HUDEP-2 (cell line): Measurements from ENCODE around the gene ZDHHC3.
A peak's percentile ranks its signal among the peaks of the same experiment; 100 is the strongest.
"Not testable (repeated sequence)": the region's sequence is repeated elsewhere in the genome, so short reads cannot be mapped to it uniquely, and the experiment has no call there.

Source experiments
- DNase-seq, 76 experiments: peaks; one replicate each; lab custom pipeline; 2025; ENCODE audit not compliant: unreplicated experiment in 76 of 76; lab: John Stamatoyannopoulos, UW

Gene ZDHHC3

GRCh38 chr3:44966795-44967278 is 9.1 kb downstream of the ZDHHC3 start:
- peak in 19 of 76 experiments; percentile 6 to 44 (median 27) for DNase-seq

DNA sequence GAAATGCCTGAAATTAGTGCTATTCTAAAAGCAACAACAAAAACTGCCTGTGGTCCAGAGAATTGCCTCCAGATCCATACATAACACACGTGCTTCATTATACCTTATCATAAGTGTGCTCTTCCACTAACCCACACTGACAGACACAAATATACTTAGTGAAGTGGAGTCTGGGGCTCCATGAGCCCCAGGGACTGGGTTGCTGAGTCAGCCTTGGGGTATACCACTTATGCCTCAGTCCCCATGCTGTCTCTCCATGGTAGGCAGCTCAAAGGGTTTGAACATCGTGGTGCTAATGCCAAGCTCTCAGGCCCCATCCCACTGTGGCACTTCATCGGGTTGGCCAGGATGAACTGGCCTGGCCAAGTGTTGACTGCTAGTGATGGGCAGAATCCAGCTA is 10.8 kb downstream of the ZDHHC3 start:
- DNase-seq: no peak

DNA sequence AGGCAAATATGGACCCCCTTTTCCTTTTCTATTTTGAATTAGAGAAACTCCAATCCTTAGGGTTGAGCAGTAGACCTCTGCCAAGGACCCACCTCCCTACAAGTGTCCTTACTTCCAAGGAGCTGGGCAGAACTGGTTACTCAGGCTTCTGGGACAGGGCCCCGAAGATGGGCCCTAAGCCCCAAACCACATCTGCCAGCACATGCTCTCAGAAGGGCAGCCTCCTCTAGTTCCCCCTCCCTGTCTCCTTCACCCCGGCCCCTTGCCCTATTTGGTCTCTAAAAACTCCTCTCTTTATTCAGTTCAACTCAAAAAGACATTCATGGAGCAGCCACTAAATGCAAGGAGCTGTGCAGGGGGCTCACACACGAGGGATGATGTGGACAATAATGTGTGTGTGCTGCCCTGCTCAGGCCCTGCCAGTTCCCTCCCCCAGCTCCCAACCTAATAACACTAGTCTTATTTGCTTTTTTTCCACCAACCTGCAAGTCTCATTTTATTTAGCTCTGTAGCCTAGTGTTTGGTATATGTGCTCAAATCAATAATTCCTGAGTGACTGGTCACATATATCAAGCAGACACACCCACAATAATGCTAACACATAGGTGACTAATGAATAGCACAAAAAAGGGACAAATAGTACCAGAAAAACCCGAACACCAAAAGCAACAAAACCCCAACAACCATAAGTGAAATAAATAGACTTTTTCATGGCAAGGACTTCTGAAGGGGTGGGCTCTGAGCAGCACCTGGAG is 12.2 kb downstream of the ZDHHC3 start:
- no peak for DNase-seq

DNA sequence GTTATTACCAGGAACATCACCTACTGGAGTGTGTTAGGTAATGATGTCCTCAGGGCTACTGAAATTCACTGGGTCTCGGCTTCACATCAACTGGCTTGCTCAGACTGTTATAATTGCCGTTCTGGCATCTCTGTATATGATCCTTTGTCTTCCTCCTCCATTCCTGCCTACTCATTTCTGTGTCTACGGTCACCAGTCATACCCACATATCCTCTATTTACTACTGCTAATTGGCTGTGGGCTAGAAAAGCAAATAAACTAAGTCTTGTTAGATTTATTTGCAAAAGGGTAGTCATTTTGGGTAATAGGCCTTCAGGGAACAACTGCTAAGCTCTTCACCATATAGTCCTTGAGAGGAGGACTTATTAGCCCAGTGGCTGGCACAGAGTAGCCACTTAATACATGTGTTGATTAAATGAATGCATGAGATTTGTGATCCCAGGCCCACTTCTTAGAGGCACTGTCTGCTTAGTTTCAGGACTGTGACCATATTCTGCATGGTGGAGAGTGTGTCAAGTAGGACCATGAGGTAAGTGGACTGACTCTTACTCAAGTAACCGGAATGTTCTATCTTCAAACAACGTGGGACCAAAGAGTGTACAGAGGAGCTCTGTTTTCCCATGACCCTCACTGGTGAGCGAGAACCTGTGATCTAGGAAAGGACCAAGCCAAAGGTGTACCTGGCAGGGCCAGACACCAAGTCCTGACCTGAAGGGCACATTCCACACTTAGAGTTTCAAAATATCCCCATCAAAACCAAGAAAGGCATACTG is 13.2 kb downstream of the ZDHHC3 start:
- DNase-seq: no peak

GRCh38 chr3:44961888-44962287 is 14.1 kb downstream of the ZDHHC3 start:
- no peak for DNase-seq

GRCh38 chr3:44960387-44961026 is 15.5 kb downstream of the ZDHHC3 start:
- no peak for DNase-seq

DNA sequence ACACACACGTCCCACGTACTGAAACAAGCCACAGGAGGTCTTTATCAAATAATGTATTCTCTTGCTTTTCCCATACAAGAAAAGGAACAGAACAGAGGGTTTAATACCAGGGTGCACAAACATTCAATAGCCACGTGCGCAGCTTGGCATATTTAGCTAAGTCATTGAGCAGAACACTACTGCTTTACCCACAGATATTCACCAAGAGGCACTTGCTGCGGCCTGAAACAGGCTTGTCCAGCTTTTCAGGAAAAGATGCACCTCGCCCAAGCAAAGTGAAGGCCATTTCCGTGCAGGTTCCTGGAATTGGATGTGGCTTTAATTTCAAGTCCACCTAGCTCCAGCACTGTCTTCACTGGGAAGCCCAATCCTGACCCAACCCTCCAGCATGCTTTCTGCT is 17.6 kb downstream of the ZDHHC3 start:
- DNase-seq: no peak

DNA sequence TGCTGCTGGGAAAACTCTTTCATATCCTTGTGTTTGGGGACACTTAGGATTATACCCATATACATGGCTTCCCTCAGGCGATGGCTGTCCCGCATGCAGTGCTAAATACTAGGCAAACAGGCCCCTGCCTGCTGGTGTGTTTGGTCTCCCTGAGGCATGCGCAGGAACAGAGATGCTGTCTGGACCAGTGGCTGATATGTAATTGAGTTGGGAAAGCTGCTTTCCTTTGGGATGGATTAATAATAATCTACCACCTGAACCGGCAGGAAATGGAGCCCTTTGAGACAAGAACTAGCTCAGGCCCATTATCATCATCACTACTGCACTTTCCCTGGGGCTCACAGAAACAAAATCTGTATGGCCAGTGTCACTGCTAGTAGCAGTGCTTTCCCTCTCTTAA is 18.0 kb downstream of the ZDHHC3 start:
- no peak for DNase-seq

DNA sequence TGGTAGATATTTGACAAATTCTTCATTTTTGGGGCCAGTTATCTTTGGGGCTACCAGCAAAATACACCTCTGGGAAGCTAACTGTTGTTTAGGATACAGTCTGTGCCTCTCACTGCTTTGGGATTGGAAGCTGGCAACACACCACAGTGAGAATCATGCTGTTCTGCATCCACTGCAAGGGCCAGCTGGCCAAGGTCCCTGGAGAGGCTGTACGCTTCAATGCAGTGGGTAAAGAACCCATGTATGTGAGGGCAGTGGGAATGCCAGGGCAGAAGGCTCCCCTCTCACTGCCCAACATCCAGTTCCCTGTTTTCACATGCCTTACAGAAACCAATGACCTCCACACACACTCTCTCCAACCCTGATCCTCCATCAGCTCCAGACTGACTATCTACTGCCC is 20.1 kb downstream of the ZDHHC3 start:
- no peak for DNase-seq

GRCh38 chr3:44954962-44955361 is 21.0 kb downstream of the ZDHHC3 start:
- no peak for DNase-seq

DNA sequence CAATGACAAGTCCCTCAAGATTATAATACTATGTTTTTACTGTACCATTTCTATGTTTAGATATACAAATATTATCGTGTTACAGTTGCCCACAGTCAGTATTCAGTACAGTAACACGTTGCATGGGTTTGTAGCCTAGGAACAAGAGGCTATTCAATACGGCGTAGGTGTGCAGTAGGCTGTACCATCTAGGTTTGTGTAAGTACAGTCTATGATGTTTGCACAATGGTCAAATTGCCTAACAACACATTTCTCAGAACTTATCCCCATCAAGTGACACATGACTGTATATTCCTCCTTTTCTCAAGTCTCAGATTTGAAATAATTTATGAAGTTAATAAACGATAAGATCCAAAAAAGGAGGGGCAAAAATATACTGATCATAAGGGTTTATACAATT is 21.7 kb downstream of the ZDHHC3 start:
- DNase-seq: no peak

DNA sequence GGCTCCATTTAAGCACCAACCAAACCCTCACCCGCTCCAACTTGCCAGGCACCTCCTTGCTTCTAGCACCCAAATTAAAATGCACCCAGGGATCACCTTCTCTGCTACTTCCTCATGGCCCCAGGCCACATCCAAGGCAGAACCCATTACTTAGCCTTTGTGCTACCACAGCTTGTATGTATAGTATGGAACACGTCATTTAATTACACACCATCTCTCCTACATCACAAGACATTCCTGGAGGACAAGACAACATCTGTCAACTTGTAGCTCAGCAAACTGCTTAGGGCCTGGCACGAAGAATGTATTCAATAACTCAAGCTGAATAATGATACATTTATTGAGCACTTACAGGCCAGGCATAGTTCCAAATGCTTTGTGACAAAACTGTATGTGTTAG is 23.3 kb downstream of the ZDHHC3 start:
- no peak for DNase-seq

GRCh38 chr3:44950275-44950734 is 25.7 kb downstream of the ZDHHC3 start:
- no peak for DNase-seq

- DNase-seq: not testable (repeated sequence)
These were observed 26.2 kb downstream of the ZDHHC3 start for GRCh38 chr3:44949770-44950169.

- DNase-seq: no peak
These were observed 27.7 kb downstream of the ZDHHC3 start for GRCh38 chr3:44948239-44948638.

DNA sequence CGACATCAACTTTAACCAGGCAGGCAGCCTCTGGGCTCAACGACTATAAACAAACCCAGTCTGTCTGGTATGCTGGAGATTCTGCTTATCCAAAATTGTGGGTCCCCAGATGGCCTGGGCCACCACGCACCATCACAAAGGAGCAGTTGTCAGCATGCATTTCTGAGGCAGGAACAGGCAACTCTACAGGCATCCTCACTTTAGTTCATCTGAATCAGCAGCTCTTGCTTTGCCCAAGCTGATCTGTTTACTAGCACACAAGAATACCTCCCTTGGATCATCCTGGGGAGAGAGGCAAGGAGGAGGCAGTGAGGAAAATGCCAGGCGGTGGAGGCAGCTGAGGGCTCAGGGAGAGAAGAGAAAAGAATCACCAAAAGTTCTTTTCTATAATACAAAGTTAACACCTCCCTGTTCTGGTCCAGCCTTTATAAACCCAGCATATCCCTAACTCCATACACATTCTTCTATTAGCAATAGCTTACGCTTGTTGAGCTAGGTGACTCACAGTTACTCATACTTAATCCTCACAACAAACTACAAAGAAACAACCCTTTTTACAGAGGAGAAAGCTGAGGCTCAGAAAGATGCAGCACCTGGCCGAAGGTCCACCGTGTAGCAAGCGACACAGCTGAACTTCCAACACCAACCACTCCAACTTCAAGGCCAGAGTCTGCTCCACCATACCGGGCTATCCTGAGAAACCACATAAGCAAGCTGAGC is 33.6 kb downstream of the ZDHHC3 start:
- DNase-seq: no peak

GRCh38 chr3:44939581-44940036 is 36.4 kb downstream of the ZDHHC3 start:
- no peak for DNase-seq

DNA sequence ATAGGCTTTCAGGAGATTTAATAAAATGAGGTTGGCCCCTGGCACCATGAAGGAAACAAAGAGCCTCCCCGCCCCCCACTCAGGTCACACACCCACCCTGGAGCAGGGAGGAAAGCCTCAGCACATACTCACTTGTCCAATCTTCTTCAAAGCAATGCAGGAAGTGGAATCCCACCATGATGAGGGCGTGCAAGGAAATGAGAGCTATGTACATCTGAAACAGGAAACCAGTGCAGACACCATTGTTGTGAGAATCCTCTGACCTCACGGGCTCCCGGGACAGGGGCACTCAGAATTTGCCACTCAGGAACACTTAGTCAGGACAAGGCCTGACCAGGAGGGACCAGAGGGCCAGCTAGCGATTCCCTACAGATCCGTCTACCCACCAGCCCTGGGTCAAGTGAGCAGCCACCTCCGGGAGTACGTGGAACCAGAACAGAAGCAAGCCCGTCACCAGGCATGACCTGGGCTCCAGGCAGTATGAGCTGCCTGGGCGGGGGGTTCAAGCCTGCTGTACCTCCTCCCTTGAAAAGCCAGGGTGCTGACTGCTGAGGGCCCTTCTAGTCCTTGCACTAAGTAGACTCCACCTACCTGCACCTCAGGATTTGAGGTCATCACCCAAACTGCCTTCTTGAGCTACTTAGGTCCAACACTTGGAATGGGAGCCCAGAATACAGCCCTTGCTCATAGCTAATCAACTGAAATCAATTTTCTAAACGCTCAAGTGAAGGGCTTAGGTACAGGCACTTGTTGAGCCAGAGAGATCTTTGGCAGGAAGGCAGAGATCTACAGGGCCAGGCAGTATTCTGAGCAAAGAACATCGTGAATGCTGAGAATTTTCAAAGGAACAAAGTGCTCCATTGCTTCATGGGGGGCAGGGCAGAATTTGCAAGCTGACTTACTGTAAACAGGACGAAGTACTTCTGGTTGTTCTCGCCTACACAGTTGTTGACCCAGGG is 42.7 kb downstream of the ZDHHC3 start:
- DNase-seq: no peak

DNA sequence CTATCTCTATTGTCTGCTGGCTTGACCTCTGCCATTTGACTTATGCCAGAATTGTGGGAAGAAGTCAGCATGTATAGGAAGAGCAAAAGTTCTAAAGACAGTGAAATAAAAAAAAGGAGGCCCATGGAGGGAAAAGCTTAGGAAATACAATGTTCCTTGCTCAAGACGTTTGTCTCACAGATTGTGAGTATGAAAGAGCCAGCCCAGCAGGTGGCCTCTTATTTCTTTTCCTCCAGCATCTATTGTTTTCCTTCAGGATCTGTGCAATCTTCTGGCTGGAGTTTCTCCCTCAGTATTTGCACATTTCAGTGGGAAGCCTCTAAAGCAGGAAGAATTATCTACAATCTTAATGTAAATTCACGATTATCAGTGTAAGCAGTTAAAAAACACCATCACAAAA is 43.7 kb downstream of the ZDHHC3 start:
- no peak for DNase-seq

GRCh38 chr3:44931791-44932190 is 44.2 kb downstream of the ZDHHC3 start:
- no peak for DNase-seq
